Fibroblast of peridontal ligament (primary cell): ENCODE measurements around the gene ATXN1.

Source experiments
- DNase-seq: peaks from one replicate; pipeline ENCODE4 v3.0.0-alpha.2; 2010; ENCODE audit errors: extremely low read depth

Gene ATXN1

DNA sequence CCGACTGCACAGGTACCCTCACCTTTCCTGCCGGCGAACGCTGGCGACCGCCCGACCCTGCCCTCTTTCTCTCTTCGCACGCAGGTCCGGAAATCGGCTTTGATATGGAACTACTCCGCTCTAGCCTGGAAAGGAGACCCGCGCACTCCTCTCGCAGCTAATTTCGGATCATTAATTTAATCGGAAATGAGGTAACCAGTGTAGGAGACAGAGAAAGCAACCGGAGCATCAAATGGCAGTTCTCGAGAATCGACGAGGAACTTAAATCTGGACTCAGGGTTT, 949 bp upstream of the ATXN1 start:
- no peak for DNase-seq

- peak; percentile 88 for DNase-seq
Observed at GRCh38 chr6:16761471-16762267, 409 bp upstream of the ATXN1 start.

- DNase-seq: peak; percentile 82
Observed at GRCh38 chr6:16759646-16760515, 1.4 kb downstream of the ATXN1 start.

DNA sequence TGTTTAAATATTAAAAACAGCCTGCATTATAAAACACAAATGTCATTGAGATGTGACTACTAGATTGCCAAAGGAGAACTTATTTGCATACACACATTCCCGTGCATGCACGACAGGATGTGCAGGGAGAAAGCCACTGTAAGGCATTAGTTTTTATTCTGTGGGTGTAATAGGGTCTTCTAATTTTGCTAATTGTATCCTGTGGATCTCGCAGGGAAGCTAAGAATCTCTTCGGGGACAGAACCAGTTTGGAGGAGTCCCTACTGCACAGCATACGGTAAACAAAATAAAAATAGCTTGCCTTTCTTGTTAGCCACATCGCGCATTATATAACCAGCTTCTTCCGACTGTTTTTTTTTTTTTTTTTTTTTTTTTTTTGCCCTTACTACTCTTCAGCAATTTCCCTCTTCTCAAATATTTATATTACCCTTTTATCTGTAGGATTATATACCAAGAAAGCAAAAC, 2.0 kb downstream of the ATXN1 start:
- DNase-seq: no peak

DNA sequence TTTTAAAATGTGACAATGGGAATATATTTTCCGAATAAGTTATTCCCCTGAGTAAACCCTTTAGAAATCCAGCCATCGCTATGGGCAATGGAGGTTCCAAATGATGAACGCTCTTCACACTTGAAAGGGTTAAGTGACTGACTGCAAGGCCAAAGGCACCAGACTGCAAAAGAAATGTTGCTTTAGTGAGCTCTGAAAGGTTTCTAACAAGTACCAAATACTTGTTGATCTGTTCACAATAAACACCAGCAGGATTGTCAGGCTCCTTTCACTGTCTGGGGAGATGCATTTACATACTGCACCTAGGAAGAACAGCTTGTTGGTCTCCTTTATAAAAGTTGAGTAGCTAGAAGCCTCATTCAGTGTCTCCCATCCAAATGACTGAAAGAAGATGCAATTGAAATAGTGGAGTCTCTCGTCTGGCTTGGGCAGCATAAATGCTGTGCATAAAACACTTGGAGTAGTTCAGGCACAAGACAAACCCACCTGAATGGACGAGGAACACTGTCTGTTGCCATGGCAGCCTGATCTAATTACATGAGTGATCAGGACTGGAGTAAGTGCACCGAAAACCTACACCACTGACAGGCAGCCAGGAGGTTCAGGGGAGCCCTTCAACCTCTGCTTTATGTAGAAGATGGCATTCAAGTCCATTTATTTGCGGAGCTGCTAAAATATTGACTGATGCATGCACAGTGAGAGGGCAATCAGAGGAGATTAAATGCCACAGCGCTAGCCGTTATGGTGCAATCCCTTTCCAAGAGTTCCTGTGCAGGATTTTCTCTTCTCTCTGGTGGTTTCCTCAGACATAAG, 2.9 kb downstream of the ATXN1 start:
- DNase-seq: peak; percentile 58

DNA sequence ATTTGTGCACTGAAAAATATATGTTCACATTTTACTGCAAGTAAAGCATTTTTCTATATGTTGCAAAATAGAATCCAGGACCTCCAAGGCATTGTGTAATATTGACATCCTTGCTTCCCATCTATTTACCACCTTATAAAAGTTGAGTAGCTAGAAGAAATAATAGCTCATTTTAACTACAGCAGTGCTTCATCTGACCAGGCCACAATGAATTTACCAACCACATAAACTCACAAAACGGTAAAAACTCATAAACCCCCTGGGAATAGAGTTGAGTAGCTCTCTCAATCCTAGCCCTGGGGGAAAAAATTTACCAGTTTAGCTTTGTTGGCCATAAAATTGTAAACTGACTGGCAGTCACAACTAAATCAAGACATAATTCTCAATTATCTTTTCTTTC, 3.9 kb downstream of the ATXN1 start:
- DNase-seq: peak; percentile 49

DNA sequence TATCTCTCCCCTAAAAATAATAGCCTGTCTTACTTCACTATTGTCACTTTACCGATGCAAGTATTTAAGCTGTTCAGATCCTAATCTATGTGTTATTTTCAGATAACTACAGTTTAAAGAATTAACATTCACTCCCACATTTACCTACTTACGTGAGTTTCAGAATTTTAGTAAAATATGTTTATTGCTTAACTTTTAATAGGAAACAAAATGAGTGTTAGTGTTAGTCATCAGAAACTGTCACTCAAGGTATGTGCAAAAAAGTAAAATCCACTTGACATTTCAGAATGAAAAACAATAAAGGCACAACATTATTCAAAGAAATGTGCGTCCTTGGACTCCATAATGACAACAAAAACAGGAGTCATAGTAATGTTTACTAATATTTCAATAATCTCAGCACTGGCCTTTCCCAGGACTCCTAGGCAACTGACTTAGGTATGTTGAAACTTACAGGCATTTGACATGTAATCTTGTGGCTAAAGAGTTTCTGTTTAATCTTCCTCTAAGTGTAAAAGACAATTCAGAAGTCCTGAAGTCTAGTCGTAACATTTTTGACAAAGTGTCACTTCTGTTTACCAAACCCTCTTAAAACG, 4.5 kb downstream of the ATXN1 start:
- peak; percentile 47 for DNase-seq

DNA sequence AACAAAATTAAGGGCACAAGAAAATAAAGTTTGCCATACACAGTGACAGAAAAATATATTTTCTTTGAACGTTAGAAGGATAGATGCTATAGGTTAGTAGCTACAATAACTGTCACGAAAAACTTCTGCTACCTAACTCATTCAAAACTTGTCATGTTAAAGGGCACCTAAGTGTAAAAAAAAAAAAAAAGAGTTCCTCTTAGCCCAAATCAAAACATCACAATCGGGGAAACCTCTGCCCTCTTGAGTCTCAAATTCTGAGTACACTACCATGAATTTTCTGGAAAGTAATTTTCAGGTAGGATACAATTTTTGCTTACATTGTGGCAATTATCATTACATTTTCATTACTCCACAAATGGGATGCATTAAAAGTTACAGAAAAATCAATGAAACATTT, 5.7 kb downstream of the ATXN1 start:
- no peak for DNase-seq

- no peak for DNase-seq
Observed at GRCh38 chr6:16754876-16755275, 6.4 kb downstream of the ATXN1 start.

- no peak for DNase-seq
Observed at GRCh38 chr6:16754274-16754673, 7.0 kb downstream of the ATXN1 start.

GRCh38 chr6:16753341-16753740, 7.9 kb downstream of the ATXN1 start:
- DNase-seq: no peak

DNA sequence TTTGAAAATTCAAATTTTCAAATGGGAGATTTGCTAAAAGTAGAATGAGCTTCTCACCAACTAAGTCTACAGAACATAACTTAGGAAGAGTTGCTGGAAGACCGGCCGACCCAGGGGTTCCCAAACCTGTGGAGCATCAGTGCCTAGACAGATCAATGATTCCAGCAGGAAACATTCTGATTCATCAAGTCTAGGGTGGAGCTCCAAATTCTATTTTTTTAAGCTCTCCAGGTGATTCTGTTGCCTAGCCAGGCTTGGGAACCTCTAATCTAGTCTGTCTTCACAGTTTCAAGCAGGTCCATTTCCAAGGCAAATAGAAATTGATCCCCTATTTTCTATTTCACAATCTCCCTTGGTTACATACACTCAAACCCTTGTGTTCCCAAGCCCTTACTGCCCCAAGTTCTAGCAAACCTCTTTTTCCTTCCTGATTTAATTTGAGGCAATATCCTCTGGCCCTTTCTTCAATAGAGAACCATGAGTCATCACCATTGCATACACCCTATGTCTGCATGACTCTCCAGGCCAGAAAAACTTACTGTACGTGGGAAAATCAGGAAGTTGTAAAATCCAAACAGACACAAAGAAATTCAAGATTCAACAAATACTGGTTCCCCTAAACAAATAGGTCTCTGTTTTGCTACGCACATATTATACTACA, 8.9 kb downstream of the ATXN1 start:
- DNase-seq: peak; percentile 95

DNA sequence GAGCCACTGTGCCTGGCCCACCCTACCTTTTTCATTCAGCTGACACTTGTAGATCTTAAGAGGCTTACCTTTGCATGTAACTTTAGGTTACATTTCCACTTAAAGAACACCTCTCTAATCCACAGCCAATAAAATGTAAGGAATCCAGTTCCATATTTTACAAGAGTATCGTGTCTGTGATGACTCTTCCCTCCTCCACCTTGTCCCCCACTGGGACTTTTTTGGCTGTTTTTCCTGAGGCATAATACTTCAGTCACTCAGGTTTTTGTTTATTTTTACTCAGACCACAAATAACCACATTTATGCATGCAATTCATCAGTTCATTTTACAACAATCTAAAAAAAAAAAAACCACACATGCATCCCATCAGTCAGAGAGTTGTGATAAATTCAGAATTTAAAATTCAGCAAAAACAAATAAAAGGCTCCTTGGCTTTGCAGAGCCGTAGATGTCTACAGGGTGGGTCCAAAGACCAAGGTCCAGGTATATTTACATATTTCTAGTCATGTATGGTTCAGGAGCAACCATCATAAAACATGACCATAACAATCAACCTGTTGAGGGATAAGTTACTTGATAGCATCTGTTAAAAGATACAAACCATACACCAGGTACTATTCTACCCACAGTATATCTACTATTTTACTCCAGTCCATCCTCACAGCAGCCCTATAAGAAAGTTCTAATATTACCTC, 9.9 kb downstream of the ATXN1 start:
- DNase-seq: peak; percentile 67

DNA sequence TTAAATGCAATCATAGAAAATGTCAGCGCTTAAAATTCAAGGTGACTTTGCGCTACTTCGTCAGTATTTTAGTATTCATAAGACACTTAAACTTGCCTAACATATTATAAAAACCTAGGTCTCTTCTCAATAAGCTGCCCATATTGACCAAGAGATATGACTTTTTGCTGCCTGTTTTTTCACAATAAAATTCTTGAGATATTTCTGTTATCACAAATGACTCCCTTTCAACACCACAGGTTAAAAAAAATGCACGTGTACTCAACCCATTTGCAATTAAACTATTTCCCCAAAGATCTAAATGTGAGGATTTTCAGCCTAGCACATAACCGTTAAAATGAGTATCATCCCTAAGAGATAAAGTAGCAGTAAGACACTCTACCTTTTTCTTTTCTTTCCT, 10.7 kb downstream of the ATXN1 start:
- no peak for DNase-seq

DNA sequence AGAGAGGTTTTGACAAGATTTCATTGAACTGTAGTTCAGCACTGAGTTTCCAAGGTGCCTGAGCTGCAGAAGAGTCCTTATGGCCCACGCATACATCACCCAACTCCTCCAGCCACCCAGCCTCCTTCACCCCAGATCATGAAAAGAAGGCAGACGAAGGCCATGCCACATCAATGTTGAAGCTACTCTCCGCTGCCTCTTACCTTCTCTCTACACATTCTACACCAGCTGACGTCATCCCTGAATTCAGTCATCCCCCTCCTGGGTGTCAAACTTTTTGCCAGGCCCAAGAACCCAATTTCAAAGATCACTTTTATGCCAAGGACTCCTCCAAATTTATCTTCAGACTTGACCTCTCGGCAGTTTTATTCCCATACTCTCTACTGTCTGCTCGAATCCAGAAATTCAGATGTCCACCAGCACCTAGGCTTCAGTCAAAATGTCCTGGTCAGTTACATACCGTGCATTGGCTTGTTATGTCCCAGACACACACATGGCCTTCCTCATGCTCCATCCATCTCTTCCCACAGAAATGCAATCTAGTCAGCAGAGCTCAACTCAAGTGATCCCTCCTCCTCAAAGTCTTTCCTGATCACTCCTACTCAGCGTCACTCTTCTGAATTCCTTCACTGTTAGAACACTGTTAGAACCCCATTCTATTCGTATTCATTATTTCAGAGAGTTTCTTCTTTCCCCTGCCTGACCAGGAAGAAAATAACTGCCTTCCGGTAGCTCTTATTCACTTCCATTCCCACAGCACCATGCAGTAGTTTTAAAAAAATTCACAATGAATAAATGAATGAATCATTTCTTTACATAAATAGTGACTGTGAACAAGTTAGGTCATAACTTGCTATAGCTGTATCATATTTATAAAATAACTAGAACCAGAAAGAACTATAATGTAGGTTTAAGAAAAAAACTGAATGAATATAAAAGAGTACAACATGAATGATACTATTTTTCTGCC, 11.5 kb downstream of the ATXN1 start:
- DNase-seq: no peak

GRCh38 chr6:16748025-16748319, 13.3 kb downstream of the ATXN1 start:
- DNase-seq: no peak

GRCh38 chr6:16747232-16748024, 13.8 kb downstream of the ATXN1 start:
- DNase-seq: peak; percentile 75

- no peak for DNase-seq
Observed at GRCh38 chr6:16746812-16747211, 14.4 kb downstream of the ATXN1 start.

- DNase-seq: no peak
Observed at GRCh38 chr6:16746401-16746800, 14.9 kb downstream of the ATXN1 start.
